Measurements from ENCODE around the gene USP24. TPM values are rescaled to one million over a fixed set of nuclear protein-coding genes. Genes with fewer than 3 reads are reported as not detected.
"Not testable (repeated sequence)": the region's sequence is repeated elsewhere in the genome, so short reads cannot be mapped to it uniquely, and the experiment has no call there.

Gene USP24
- polyA plus RNA-seq, 1 donor: 45.8 TPM

DNA sequence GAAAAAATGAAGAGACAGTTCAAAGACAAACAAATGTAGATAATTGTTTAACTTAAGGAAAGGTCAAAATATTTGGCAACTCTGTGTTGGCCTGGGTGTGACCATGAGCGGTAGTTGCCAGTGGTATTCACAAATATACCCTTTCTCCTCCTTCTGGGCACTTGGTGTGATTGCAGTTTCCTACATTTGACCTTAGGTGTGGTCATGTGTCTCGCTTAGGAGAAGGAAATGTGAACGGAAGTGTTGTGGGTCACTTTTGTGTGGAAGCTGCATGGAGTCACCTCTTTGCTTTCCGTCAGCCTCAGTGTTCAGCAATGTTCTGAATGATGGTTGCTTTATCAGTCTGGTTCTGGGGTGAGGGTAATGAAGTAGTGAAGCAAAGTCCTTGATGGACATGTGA lies 179.3 kb downstream of the USP24 start:
- no peak for DNase-seq

DNA sequence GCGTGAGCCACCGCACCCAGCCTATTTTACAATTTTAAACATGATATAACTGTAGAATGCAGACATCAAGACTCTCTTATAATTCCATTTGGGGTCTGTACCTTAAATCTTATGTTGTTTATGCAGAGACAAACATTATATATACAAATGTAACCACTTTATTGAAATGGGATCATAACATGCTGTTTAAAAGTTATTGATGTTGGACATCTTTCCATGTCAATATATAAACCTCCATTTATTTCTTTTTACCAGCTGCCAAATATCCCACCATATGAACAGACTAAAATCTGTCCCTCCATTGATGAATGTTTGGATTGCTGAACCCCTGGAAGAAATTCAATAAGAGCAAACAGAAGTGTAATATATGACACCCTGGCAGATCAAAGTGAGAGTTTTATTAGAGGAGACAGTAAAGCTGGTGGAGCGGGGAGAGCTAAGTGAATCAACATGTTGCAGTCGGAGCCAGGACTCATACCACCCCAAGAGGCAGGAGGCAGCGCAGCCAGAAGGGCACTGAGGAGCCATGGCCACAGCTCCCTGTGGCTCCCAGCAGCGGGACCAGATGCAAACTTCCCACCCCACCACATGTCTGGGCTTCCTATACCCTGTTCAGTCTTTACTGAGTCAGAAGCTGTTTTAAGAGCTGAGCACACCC lies 180.6 kb downstream of the USP24 start:
- DNase-seq: no peak

DNA sequence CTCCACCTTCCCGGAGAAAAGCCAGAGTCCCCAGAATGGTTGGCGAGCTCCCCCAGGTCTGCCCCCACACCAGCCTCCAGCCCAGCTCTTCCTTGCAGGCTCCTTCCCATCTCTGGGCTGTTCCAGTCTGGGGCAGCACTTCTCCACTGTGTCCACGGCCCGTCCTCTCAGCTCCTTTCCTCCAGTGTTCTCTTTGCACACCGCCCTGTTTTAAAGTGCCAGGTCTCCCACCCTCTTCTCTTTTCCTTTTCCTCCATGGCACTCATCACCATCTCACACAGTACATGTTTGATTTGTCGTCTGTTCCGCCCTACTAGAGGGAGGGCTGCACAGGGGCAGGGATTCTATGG lies 181.9 kb downstream of the USP24 start:
- no peak for DNase-seq

DNA sequence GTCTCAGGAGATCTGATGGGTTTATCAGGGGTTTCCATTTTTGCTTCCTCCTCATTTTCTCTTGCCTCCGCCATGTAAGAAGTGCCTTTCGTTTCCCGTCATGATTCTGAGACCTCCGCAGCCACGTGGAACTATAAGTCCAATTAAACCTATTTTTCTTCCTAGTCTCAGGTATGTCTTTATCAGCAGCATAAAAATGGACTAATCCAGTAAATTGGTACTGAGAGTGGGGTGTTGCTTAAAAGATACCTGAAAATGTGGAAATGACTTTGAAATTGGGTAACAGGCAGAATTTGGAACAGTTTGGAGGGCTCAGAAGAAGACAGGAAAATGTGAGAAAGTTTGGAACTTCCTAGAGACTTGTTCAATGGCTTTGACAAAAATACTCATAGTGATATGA lies 184.1 kb downstream of the USP24 start:
- not testable (repeated sequence) for DNase-seq

DNA sequence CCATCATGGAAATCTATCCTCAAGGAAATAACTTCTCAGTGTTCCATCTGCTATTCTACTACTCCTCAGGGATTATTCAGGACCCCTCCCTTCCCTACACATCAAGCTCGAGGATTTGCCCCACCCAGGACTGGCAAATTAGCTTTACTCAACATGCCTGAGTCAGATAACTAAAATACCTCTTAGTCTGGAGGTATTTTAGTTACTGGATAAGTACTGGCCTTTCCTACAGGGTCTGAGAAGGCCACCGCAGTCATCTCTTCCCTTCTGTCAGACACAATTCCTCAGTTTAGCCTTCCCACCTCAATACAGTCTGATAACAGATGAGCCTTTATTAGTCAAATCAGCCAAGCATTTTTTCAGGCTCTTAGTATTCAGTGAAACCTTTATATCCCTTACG lies 188.5 kb downstream of the USP24 start:
- DNase-seq: not testable (repeated sequence)

DNA sequence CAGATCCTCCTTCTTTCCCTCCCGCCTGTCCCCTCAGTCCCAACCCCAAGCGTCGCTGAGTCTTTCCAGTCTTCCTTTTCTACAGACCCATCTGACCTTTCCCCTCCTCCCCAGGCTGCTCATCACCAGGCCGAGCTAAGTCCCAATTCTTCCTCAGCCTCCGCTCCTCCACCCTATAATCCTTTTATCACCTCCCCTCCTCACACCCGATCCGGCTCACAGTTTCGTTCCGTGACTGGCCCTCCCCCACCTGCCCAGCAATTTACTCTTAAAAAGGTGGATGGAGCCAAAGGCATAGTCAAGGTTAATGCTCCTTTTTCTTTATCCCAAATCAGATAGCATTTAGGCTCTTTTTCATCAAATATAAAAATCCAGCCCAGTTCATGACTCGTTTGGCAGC lies 191.0 kb downstream of the USP24 start:
- not testable (repeated sequence) for DNase-seq

DNA sequence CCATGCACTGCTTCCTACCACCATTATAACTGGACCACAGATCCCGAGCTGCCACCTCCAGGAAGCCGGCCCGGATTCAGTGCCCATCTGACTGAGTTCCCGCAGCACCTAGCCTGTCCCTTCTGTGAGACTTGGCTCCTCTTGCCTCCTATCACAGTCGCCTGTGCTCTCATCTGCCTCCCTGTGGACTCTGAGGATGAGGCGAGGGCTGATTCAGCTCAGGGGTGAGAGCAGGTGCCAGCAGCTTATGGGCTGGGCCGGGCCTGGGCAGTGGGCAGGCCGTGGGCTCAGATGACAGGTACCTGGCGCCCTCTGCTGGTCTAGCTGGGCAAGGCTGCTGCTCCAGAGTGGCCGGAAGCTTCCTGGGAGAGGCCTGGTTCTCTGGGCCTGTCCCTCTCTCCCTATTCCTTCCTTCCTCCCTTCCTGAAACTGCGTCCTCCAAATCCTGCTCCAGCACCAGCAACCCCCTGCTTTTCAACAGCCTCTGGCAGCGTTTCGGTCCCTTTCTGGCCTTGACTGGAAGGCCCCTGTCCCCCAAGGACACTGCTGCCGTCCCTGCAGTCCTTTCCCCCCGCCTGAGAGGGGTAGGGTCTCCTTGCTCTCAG lies 193.1 kb downstream of the USP24 start:
- DNase-seq: peak; percentile 70

DNA sequence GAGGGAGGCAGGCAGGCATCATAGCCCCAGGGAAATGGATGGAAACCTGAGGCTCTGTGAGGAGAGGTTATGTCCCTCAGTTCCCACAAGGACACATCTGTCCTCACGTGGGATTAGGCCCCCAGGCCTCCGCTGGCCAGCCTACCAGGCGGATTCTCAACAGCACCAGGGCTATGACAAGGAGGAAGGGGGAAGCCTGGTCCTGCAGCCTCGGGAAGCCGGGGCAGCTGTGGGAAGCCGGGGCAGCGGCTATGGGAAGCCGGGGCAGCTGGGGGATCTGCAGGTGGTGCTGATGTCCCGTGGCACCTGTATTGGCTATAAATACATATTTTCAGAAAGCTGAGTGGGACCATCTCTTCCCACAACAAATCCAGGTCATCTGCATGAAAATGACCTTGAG lies 196.8 kb downstream of the USP24 start:
- no peak for DNase-seq

Other genes starting within 250 kb of the USP24 start
- not detected for gene TMEM61, start 234.7 kb downstream of the USP24 start, polyA plus RNA-seq (ENCODE audit: insufficient read length)
- 0.08 TPM for gene BSND, start 216.4 kb downstream of the USP24 start, polyA plus RNA-seq (ENCODE audit: insufficient read length)
- 9.1 TPM for gene PCSK9, start 175.8 kb downstream of the USP24 start, polyA plus RNA-seq (ENCODE audit: insufficient read length)